Vagina (tissue), 2 donors: Measurements from ENCODE around the gene TFRC.

Experiments
- POLR2A ChIP-seq, 2 donors: fragments of 450-650 bp; IDR thresholded peaks; one replicate each; pipeline ENCODE4 v1.6.1; 2017; ENCODE audit warnings: antibody characterized with exemption in 2 of 2, mild to moderate bottlenecking in 2 of 2, moderate library complexity in 2 of 2
- TF ChIP-seq, protein P1 (sequence below), 3 experiments: fragments of 450-650 bp in 2 of 3; fragments of 200-600 bp in 1 of 3; sonication (generic) in 1 of 3; IDR thresholded peaks; one replicate each; pipeline ENCODE4 v1.5.1; 2017 to 2019; ENCODE audit warnings: antibody characterized with exemption in 3 of 3, mild to moderate bottlenecking in 2 of 3, moderate library complexity in 2 of 3

DNA sequence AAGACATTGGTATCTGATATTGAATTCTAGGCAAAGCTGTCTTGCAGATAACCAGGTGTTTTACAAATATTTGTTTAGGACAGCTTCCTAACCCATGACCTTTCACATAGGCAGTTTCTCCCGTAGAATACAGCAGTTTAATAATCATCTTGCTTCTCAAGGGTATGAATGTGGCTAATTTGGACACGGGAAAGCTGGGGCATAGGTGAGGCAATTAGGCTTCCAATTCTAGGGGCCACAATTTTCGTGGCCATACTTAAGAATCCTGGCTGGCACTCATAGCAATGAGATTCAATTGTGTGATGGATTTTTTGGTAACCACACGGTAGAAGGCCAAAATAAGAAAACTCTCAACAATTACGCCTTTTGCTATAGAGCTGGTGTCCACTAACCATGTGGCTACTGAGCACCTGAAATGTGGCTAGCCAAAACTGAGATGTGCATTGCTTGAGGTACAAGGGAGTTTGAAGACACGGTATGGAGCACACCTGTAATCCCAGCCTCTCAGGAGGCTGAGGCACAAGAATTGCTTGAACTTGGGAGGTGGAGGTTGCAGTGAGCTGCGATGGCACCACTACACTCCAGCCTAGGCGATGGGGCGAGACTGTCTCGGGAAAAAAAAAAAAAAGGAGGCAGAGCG lies 34.4 kb downstream of the TFRC start:
- no peak for TF ChIP-seq POLR2A (IDR thresholded peaks at IDR 0.05)
- TF ChIP-seq, protein P1, sequence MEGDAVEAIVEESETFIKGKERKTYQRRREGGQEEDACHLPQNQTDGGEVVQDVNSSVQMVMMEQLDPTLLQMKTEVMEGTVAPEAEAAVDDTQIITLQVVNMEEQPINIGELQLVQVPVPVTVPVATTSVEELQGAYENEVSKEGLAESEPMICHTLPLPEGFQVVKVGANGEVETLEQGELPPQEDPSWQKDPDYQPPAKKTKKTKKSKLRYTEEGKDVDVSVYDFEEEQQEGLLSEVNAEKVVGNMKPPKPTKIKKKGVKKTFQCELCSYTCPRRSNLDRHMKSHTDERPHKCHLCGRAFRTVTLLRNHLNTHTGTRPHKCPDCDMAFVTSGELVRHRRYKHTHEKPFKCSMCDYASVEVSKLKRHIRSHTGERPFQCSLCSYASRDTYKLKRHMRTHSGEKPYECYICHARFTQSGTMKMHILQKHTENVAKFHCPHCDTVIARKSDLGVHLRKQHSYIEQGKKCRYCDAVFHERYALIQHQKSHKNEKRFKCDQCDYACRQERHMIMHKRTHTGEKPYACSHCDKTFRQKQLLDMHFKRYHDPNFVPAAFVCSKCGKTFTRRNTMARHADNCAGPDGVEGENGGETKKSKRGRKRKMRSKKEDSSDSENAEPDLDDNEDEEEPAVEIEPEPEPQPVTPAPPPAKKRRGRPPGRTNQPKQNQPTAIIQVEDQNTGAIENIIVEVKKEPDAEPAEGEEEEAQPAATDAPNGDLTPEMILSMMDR (IDR thresholded peaks at IDR 0.05) = no peak
